Epithelial cell of proximal tubule (primary cell): ENCODE measurements around the gene TLE6. TPM values are rescaled to one million over a fixed set of nuclear protein-coding genes. Genes with fewer than 3 reads are reported as not detected.
A peak's percentile ranks its signal among the peaks of the same experiment; 100 is the strongest.
"Not testable (repeated sequence)": the region's sequence is repeated elsewhere in the genome, so short reads cannot be mapped to it uniquely, and the experiment has no call there.

ENCODE experiments used
- DNase-seq: peaks from one replicate; pipeline ENCODE4 v3.0.0-alpha.2; 2011; ENCODE audit warnings: low read depth
- H3K4me3 ChIP-seq: 2 replicates; pipeline ENCODE4 v1.5.1; 2011; ENCODE audit warnings: low read depth, mild to moderate bottlenecking, low read length
- CTCF ChIP-seq: conservative IDR thresholded peaks from 2 replicates; pipeline ENCODE4 v1.5.1; 2012; ENCODE audit warnings: low read depth, mild to moderate bottlenecking, low read length
- total RNA-seq: library from RNA; depleted of rRNA; stranded (reverse); fragments of >200 nt; gene quantifications from 2 replicates; pipeline ENCODE4 v1.2.3, GENCODE V29; 2015

Gene TLE6
- total RNA-seq, 1 donor from 2014 or later = 0.58 TPM

GRCh38 chr19:3034406-3034655 is 57.0 kb downstream of the TLE6 start:
- no peak for DNase-seq

GRCh38 chr19:3034656-3035541 is 57.5 kb downstream of the TLE6 start:
- peak overlapping the region; percentile 57 for H3K4me3 ChIP-seq
- DNase-seq = no peak
- no peak for TF ChIP-seq CTCF

More at GRCh38 chr19:3034406-3034655, 57.0 kb downstream of the TLE6 start:
- no peak for TF ChIP-seq CTCF
- no peak overlapping the region for H3K4me3 ChIP-seq

- DNase-seq = peak; percentile 83
- peak overlapping the region; percentile 57 for H3K4me3 ChIP-seq
- no peak for TF ChIP-seq CTCF
Measured at GRCh38 chr19:3035542-3036118, 58.3 kb downstream of the TLE6 start.

GRCh38 chr19:3036119-3036976 is 59.0 kb downstream of the TLE6 start:
- peak; percentile 19 for TF ChIP-seq CTCF
- H3K4me3 ChIP-seq = peak overlapping the region; percentile 57
- DNase-seq = peak; percentile 26

- not testable (repeated sequence) for H3K4me3 ChIP-seq, DNase-seq
Measured at GRCh38 chr19:3036977-3037544, 59.7 kb downstream of the TLE6 start.

- H3K4me3 ChIP-seq = no peak overlapping the region
- no peak for DNase-seq
- no peak for TF ChIP-seq CTCF
Measured at GRCh38 chr19:3038214-3038613, 60.9 kb downstream of the TLE6 start.

- H3K4me3 ChIP-seq = no peak overlapping the region
- TF ChIP-seq CTCF = no peak
- DNase-seq = no peak
Measured at GRCh38 chr19:3039125-3039524, 61.8 kb downstream of the TLE6 start.
